GM21723 (cell line): ENCODE data around the gene SMIM21.

ENCODE experiments used
- ATAC-seq: cut with Tn5 transposase; IDR thresholded peaks from one replicate; pipeline ENCODE4 v1.9.1; 2021; ENCODE audit warnings: mild to moderate bottlenecking, moderate library complexity; ENCODE audit not compliant: unreplicated experiment

The SMIM21 gene

DNA sequence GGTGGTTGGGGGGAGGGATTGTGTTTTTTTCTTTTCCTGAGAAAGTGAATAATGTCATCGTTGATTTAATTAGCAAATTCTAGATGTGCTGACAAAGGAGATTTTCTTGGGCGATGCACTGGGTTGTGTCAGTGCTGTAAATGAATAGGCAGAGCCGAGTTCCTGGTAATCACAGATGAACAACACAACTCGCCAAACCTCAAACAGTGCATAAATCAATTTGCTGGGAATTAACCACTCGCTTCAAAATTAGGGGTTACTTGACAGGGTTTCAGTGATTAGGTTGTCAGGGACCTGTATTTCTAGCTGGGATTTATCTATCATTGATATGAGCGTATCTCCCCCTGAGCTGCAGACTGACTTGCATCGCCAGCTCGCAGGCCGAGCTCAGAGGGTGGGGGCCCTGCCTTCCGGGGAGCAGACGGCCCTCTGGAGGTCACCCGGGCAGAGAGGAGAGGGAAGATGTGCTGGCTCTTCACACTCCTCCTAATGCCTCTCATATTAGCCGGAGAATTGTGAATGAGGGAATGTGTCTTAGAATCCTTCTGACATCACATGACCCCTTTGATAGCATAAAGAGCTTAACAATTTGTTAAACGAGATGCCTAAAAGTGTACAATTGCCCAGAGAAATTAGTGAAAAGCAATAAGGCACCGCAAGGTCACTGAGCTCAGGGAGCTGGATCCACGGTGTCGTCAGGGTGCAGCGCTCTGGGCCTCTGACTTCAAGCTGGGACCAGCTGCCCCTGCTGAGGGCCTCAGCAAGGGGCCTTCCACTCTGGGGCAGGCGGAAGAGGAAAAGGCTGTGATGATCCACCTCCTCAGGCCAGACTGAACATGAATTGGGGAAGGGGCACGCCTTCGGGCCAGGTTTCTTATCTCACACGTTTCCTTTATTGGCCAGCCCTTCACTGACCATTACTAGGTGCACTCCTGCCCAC lies 48.9 kb downstream of the SMIM21 start:
- ATAC-seq = no peak

DNA sequence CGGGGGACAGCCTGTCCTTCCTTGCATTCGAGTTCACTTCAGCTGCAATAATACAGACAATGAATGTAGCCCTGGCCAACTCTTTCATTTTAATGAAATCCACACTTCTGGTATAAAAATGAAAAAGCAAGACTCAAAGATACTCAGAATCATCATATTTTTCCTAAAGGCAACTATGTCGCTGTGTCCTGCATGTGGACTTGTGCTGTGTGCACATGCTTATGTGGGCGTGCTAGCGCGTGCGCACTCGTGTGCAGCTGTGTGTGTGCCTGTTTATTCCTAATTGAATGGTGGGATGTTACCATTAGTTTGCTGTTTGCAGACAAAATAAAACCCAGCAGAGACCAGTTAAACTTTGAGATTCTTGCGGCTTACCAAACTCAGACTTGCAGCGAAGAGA lies 49.6 kb downstream of the SMIM21 start:
- ATAC-seq = no peak

DNA sequence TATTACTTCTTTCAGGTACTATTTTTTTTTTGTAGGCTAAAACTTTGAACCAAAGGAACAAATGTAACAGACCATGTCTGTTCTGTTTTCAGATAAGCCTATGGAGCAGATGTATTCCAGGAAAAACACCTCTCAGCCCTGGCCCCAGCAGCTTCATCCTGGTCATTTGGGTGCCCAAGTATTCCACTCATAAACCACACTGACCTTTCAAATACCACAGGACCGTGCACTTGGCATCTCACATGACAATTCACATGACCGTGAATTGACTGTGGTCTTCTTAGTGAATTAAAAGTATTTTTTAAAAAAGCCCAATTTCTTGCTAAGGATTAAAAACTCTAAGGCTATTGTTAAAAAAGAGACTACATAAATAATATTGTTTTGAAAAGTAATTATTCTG lies 50.2 kb downstream of the SMIM21 start:
- no peak for ATAC-seq

DNA sequence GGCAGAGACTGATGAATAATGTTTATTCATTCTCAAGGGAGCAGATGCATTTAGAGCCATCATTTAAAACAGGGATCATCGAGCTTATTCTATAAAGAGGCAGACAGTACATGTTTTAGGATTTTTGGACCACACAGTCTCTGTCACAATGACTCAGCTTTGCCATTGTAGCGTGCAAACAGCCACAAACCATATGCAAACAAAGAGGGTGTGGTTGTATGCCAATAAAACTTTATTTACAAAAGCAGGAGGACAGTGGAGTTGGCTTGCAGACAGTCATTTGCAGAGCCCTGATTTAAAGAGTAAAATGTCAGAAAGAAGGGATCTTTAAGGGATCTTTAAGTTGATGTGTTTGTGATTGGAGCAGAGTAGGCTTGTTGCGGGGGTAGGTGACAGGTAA lies 51.5 kb downstream of the SMIM21 start:
- ATAC-seq = no peak

DNA sequence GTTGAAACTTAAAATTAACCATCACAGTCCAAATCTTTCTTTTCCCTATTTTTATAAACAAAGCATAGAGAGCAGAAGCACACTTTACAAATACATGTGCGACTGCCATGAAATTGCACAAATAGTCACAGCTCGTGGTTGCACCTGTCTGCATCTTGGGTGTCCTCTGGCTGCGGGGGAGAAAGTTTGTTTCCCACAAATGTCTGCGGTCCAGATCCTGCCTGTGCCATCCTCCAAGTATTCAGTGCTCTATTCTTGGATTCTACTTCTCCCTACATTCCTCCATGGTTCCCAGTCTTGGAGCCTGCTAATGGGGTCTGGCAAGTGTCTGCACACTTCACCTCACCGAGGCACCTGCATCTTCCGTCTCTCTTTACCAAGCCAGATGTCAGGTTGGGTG lies 52.2 kb downstream of the SMIM21 start:
- ATAC-seq = no peak

DNA sequence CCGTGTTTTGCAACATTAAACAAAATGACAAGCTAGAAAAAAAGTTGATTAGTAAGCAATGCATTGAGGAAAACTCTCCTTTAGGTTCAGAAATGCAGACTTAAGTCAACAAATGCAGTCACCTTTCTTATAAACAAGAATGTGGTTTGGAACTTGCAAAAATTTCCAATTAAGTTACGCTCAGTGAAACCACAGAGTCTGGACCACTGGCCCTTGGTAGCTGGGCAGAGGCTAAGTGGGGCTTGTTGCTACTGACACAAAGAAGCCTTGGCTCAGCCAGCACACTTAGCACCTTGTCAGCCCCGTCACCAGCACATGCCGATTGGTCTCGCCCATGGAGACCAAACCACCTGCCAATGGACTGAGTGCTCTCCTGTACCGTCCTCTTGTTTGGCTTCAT lies 53.0 kb downstream of the SMIM21 start:
- no peak for ATAC-seq

DNA sequence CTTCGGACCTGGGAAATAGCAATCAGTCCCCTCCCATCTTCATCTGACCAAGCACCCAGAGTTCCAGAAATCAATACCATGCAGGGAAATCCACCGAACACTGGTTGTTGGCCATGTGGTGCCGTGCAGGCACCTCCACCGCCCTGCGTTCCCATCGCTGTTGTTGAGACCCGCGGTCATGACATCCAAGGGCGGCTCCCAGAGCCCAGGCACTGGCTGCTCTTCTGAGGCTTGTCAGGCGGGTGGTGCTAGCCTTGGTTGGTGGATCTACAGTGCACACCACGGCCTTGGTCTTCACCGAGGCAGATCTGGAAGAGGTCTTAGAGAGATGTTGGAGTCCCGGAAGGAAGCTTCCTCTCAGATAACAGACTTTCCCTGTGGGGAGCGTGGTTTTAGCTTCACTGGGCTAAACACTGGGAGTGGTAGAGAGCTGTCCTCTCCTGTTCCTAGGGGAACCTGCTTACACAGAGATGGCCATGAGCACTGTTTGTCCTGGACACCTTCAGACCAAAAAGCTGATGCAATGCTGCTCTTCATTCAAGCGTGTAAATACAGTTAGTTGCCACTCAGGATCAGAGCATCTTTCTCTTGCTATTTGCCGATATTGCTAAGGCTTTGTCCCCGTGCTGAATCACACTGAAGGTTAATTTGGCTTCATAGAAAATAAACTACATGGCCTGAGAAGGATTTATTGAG lies 58.3 kb downstream of the SMIM21 start:
- no peak for ATAC-seq

DNA sequence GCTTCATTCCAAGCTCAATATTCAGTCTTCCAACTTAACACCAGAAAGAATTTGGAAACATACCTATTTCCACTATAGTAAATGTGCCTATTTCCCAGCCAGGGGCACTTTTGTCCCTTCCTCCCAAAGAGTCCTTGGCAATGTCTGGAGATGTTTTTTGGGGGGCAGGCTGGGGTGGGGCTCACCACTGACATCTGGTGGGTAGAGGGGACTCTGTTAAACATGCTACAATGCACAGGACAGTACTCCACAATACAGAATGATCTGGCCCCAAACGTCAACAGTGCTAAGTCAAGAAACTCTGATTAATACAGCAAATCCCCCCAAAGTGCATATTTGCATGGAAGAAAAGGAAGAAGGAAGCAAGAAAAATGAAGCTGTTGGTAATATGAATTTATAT lies 61.7 kb downstream of the SMIM21 start:
- ATAC-seq = no peak

DNA sequence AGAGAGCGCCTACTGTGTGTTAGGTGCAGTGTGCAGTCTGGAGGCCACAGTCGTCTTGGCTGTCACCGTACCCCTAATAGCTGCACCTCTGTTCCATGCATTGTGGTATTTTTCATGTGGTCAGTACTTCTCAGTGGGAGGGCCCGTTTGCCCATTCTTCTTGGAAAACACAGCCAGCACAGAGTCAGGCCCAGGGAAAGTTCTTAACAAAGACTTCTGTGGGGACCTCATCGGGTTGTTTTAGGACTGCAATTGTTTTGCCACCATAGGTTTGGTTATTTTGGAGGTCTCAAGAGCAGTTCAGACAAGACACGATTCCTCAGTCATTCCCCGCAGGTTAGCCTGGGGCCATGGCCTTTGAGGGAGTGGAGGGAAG lies 62.3 kb downstream of the SMIM21 start:
- ATAC-seq = no peak

DNA sequence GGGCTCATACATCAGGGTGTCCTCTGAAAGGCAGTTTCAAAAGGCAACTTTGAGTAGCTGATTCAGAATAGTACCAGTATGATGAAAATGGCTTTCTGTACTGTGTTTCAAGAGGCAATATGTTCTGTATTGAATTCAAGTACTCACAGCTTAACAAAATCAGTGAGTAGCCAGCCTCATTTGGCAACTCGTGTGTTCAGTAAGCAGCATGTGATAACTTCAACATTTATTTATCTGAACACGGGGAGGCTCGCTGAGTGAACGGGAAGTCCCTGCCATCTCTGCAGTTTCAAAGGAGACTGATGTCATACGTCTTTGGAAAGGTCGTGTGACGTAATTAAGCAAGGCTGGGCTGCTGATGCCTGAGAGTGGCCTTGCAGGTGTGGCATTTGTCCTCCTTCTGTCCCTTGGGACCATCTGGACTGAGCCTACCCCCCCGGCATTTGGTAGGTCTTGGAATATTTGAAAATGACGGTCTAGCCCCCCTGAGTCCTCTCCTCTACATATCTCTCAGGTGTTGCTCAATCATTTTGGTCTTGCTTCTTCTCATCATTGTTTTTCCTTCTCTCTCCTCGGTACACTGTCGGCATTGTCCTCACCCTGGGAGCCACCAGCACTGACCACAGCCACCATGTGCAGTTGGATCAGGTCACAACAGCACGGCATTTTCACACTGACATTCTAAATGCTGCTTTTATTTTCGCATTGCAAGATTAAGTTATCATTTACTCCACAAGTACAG lies 62.8 kb downstream of the SMIM21 start:
- ATAC-seq = no peak

DNA sequence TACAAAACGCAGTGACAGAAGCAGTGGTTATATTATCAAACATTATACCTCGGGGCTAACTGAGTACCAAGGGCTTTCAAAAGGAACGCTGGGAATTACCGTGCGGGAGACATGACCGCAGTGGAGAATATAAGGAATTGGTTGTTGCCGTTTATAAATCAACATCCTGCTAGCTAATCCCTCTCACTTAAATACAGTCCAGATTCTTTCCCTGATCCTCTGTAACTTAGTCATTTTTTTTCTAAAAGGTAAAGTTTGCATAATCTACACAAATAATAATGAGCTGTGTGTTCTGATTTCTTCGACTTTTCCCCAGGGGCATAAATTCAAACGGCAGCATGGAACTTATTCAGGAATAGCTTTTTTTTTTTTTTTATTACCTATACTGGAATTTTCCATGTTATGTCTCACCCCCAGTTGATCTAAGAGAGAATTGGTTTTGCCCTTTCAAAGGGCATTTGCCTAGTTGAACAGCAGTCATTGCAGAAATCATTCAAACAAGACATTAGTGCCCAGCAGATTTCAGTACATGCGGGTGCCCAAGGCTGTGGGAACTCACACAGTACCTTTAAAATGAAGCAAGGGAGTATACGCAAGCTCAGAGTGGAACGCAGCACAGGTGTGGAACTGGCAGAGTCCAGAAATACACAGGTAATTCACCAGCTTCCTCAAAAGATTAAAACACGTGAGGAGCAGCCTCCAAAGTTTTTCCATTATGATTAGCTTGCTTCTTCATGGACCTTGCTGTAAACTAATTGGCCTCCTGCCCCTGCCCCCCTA lies 63.9 kb downstream of the SMIM21 start:
- no peak for ATAC-seq

DNA sequence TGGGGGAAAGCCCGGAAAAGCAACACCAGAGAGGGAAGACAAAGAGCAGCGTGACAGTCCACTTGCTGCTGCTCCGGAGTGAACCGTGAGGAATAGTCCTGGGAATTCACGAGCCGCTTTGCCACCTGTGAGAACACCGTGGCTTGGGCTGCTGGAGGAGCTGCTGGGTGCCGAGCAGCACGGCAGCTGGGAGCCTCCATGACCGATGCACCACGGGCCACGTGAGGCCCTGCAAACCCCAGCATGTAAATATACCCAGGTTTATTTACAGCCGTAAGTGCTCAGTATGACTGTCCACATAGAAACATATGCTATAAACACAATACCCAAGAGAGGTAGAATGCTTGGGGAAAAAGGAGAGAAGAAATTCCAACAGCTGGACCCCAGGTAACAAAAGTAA lies 65.1 kb downstream of the SMIM21 start:
- ATAC-seq = no peak

DNA sequence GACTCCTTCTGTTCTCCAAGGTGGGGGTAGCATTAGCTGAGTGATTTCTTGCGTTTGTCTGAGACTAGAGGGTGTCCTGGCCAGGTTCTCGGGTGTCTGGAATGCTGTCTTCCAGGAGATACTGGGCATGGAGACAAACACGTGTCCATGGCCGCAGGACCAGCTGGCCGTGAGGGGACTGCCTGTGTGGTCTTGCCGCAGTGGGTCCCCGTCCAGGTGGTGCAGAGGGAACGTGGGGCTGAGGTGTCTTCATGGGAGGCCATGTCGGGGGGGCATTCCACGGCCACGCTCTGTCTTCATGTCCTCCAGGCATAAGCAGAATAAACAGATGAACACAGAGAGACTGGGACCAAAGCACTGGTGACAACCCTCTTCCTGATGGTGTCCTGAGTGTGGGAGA lies 66.6 kb downstream of the SMIM21 start:
- ATAC-seq = no peak

DNA sequence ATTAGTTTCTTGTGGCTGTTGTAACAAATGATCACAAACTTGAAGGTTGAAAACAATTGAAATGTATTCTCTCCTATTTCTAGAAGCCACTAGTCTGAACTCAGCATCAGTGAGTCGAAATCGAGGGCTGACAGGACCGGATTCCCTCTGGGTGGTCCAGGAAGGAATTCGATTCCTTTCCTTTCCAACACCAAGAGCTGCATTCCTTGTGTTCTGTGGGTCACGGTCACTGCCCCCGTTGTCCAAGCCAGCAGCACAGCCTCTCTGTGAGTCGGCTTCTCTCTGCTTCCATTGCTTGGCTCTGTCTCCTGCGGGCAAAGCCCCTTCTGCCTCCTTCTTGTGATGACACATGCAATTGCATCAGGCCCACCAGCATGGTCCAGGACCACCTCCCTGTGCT lies 67.3 kb downstream of the SMIM21 start:
- no peak for ATAC-seq
